PFSK-1 (cell line): Measurements from ENCODE around the gene CAPN5.

Experiments
- FOXP2 ChIP-seq: optimal IDR thresholded peaks from 2 replicates; pipeline ENCODE3; 2011; ENCODE audit warnings: borderline replicate concordance, control low read depth, inconsistent platforms; ENCODE audit not compliant: insufficient read depth; ENCODE audit errors: extremely low read length, extremely low read depth
- POLR2AphosphoS5 ChIP-seq: IDR thresholded peaks from 2 replicates; pipeline ENCODE4 v1.6.1; 2012; ENCODE audit warnings: low read depth, mild to moderate bottlenecking, control low read depth, low read length, moderate library complexity
- SIN3A ChIP-seq: IDR thresholded peaks from 2 replicates; pipeline ENCODE4 v1.6.1; 2012; ENCODE audit warnings: mild to moderate bottlenecking, low read length, moderate library complexity, borderline replicate concordance; ENCODE audit not compliant: insufficient read depth
- TAF1 ChIP-seq: IDR thresholded peaks from 2 replicates; pipeline ENCODE4 v1.6.1; 2012; ENCODE audit warnings: low read length, control low read depth, borderline replicate concordance; ENCODE audit not compliant: insufficient read depth
- TF ChIP-seq, protein P1 (sequence below), 2 experiments: IDR thresholded peaks; 2 replicates each; pipeline versions ENCODE4 v1.6.1 to v1.8.0; 2011 to 2012; ENCODE audit warnings: low read depth in 2 of 2, low read length in 2 of 2, control low read depth in 1 of 2, inconsistent platforms in 1 of 2, mild to moderate bottlenecking in 1 of 2, moderate library complexity in 1 of 2; ENCODE audit not compliant: insufficient read depth in 1 of 2

Gene CAPN5

GRCh38 chr11:77037057-77037456 lies 29.7 kb upstream of the CAPN5 start:
- no peak for TF ChIP-seq FOXP2
- no peak for TF ChIP-seq POLR2AphosphoS5
- TF ChIP-seq, protein P1, sequence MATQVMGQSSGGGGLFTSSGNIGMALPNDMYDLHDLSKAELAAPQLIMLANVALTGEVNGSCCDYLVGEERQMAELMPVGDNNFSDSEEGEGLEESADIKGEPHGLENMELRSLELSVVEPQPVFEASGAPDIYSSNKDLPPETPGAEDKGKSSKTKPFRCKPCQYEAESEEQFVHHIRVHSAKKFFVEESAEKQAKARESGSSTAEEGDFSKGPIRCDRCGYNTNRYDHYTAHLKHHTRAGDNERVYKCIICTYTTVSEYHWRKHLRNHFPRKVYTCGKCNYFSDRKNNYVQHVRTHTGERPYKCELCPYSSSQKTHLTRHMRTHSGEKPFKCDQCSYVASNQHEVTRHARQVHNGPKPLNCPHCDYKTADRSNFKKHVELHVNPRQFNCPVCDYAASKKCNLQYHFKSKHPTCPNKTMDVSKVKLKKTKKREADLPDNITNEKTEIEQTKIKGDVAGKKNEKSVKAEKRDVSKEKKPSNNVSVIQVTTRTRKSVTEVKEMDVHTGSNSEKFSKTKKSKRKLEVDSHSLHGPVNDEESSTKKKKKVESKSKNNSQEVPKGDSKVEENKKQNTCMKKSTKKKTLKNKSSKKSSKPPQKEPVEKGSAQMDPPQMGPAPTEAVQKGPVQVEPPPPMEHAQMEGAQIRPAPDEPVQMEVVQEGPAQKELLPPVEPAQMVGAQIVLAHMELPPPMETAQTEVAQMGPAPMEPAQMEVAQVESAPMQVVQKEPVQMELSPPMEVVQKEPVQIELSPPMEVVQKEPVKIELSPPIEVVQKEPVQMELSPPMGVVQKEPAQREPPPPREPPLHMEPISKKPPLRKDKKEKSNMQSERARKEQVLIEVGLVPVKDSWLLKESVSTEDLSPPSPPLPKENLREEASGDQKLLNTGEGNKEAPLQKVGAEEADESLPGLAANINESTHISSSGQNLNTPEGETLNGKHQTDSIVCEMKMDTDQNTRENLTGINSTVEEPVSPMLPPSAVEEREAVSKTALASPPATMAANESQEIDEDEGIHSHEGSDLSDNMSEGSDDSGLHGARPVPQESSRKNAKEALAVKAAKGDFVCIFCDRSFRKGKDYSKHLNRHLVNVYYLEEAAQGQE (IDR thresholded peaks at IDR 0.05; ENCODE audit: insufficient read depth in 1 of 2, low read depth in 2 of 2, low read length in 2 of 2), result no peak
- TF ChIP-seq TAF1, result no peak
- no peak for TF ChIP-seq SIN3A

GRCh38 chr11:77038029-77038824 lies 28.5 kb upstream of the CAPN5 start:
- TF ChIP-seq TAF1 (no peak), FOXP2 (no peak), POLR2AphosphoS5 (no peak)
- TF ChIP-seq, protein P1 (IDR thresholded peaks at IDR 0.05; ENCODE audit: insufficient read depth in 1 of 2, low read depth in 2 of 2, low read length in 2 of 2), result no peak

DNA sequence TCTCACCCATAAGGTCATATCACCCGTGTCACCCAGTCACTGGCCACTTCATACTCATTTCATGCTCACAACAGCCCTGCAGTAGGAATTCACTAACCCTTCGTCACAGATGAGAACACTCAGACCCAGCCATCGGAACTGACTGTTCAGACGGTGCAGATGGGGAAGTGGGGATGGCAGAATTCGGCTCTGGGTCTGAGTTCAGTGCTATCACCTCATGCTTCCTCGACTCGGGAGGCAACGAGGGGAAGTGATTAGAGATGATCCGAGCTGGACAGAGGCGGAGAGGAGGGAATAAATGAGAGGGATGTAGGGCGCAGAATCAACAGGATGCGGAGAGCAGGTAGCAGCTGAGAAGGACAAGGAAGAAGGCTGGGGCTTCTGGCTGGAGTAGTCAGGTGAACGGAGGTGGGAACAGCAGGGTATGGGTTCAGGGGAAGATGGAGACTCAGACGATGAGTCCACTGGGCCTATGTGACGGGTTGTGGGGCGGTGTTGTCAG lies 27.9 kb upstream of the CAPN5 start:
- TF ChIP-seq TAF1 (no peak), SIN3A (no peak), FOXP2 (no peak), POLR2AphosphoS5 (no peak)
- TF ChIP-seq, protein P1 (IDR thresholded peaks at IDR 0.05; ENCODE audit: insufficient read depth in 1 of 2, low read depth in 2 of 2, low read length in 2 of 2), result no peak

- no peak for TF ChIP-seq FOXP2
- TF ChIP-seq, protein P1 (IDR thresholded peaks at IDR 0.05; ENCODE audit: insufficient read depth in 1 of 2, low read depth in 2 of 2, low read length in 2 of 2), result no peak
- no peak for TF ChIP-seq POLR2AphosphoS5
- no peak for TF ChIP-seq SIN3A
Measured at GRCh38 chr11:77039491-77040400, 27.0 kb upstream of the CAPN5 start.
